GM13976 (cell line): ENCODE data around the gene SAC3D1.

Experiments used
- DNase-seq: peaks from one replicate; pipeline ENCODE4 v3.0.0; 2012; ENCODE audit warnings: low spot score
- in situ Hi-C: fragments of 300-500 bp; cut with MboI; formaldehyde crosslinking; loops from one replicate; pipeline ENCODE4 v1.12.0; 2022; ENCODE audit warnings: low sequenced_read_pairs, mixed read lengths, inconsistent platforms; ENCODE audit not compliant: unreplicated experiment
- TF ChIP-seq, protein P1 (sequence below): IDR thresholded peaks from 2 replicates; pipeline ENCODE4 v1.5.1; 2012; ENCODE audit warnings: borderline replicate concordance, mild to moderate bottlenecking; ENCODE audit not compliant: insufficient read depth; ENCODE audit errors: extremely low read depth, missing control alignments, control extremely low read depth

SAC3D1 gene

DNA sequence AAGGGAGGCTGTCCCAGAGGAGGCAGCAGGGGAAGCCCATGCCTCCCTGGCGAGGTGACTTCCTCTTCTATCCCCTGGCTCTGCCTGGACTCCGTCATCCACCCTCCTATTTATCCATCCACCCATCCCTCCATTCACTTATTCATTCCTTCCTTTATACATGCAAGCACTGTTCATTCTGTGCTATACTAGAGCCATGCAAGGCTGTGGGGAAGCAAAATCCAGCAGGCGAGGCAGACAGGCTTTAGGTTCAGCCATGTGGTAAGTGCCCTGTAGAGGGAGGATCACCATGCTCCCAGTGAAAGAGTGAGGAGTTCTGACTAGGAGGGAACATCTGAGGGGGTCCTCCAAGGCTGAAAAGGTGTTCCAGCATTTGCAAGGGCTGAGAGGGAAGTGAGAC is 18.5 kb downstream of the SAC3D1 start:
- DNase-seq: no peak
- TF ChIP-seq, protein P1, sequence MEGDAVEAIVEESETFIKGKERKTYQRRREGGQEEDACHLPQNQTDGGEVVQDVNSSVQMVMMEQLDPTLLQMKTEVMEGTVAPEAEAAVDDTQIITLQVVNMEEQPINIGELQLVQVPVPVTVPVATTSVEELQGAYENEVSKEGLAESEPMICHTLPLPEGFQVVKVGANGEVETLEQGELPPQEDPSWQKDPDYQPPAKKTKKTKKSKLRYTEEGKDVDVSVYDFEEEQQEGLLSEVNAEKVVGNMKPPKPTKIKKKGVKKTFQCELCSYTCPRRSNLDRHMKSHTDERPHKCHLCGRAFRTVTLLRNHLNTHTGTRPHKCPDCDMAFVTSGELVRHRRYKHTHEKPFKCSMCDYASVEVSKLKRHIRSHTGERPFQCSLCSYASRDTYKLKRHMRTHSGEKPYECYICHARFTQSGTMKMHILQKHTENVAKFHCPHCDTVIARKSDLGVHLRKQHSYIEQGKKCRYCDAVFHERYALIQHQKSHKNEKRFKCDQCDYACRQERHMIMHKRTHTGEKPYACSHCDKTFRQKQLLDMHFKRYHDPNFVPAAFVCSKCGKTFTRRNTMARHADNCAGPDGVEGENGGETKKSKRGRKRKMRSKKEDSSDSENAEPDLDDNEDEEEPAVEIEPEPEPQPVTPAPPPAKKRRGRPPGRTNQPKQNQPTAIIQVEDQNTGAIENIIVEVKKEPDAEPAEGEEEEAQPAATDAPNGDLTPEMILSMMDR: no peak
- in situ Hi-C loops: no loop called here

DNA sequence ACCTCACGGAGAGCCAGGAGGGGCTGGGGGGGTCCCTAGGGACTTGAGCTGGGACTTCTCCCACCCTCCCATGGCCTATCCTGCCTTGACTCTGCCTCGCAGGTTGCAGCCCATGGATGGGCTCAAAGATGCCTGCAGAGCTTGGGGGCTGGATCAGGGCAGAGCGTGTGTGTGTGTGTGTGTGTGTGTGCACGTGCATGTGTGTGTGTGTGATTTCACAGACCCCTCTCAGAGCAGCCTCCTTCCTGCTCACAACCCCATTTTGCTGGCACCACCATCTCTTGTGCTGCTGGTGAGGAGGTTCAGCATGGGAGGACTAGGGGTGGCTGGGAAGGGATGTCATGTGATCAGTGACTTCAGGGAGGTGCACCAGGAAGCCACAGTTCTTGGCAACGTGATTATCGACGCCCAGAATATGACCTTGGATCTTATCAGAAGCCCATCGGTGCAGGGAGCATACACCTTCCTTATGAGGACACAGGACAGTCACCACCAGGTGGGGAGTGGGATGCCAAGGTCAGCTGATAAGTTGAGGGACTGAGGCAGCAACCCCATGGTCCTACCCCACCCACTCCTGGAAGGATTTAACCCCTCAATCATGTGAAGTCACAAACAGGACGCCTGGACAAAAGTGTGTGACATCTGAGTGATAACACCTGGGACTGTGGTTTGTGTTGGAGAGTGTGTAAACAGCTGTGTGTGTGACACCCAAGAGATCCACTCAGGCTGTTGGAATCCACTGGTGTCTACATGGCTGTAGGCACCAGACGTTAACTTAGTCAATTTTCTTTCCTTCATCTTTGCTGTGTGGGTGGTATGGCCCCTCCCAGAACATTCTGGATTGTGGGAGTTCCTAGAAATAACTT is 19.2 kb downstream of the SAC3D1 start:
- in situ Hi-C loops: no loop called here
- TF ChIP-seq, protein P1: no peak

DNA sequence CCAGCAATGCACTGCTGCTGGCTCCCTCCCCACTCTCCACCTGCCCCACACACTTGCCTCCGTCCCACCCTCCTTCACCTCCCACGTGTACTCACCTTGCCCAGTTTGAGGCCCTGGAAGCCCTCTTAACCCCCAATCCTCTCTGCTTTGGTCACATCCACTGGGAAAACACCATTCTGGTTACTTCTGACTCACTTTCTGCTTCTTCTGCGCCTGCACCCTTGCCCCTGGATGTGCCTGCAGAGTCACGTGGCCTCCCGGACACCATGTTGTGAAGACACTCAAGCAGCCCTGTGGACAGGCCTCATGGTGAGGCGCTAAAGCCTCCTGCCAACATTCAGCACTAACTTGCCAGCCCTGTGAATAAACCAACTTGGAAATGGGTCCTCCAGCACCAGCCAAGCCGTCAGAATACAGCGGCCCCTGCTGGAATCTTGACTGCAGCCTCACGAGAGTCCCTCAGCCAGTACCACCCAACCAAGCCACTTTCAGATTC is 20.0 kb downstream of the SAC3D1 start:
- DNase-seq: no peak
- in situ Hi-C loops: no loop called here
- TF ChIP-seq, protein P1: no peak

More for the DNA sequence above, 19.2 kb downstream of the SAC3D1 start:
- DNase-seq: no peak

DNA sequence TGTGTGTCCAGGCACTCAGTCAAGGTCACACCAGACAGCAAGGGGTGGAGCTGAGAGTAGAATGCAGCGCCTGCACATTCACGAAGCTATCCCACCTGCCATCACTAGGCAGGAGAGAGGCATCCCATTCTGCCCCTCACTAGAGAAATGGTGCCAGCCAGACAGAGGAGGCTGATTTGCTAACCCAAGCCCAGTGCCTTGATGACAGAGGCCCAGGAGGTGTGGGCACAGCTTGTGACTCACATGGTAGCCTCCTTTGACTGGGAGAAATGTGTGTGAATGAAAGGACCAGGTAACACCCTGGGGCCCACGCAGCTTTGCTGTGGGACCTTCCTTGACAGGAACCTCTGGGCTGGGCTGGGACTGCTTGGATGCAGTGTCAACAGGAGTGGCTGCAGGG is 22.5 kb downstream of the SAC3D1 start:
- TF ChIP-seq, protein P1: no peak
- in situ Hi-C loops: no loop called here

DNA sequence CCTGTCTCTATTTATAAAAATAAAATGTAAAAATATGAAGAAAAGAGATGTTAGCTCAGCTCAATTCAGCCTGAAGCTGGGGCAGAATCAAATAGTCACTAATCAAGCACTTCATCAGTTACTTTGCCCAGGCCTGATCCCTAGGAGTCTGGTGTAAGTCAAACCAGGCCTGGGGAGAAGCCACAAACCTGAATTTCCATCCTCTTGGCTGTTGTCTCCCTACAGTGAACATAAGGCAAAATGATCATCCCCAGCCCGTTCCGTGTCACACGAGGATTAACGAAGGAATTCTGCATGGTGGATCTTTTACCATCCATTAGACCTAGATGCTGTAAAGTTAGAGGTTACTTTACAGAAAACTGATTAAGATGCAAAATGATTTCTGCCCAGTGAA is 23.8 kb downstream of the SAC3D1 start:
- TF ChIP-seq, protein P1: no peak
- in situ Hi-C loops: no loop called here
- no peak for DNase-seq

More for the DNA sequence above, 22.5 kb downstream of the SAC3D1 start:
- DNase-seq: no peak

DNA sequence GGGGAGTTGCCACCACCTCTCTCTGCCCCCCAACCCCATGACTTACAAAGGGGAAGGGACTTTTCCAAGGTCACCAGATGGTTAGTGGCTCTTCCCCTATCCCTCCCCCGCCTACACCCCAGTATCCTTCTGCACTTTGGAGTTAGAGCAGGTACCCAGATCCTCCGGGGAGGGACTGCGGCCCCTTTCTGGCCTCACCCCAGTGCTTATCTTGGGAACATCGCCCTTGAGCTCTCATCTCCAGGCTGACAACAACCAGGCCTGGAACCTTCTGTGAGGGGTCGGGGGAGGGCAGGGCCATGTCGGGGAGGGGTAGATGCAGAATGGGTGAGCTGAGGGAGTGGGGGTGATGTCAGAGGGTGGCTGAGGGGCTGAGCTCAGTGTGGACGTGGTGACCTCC is 24.8 kb downstream of the SAC3D1 start:
- TF ChIP-seq, protein P1: no peak
- no peak for DNase-seq
- in situ Hi-C loops: no loop called here

DNA sequence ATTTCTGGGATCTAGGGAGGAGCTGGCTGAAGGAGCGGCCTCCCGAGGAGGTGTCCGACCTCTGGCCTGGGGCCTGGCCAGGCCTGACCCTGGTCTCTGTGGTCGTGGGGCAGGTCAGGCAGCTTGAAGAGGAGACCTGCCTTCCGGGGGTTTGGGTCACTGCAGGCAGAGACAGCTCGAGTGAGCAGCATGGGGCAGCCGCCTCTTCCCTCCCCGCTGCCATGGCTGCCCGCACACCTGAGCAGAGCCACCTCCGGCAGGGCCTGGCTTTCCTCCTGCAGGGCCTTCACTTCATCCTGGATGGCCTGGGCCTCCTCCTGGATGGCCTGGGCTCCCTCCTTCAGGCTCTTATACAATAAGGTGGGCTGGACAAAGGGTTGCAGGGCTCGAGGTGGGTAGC is 25.3 kb downstream of the SAC3D1 start:
- TF ChIP-seq, protein P1: no peak
- no peak for DNase-seq
- in situ Hi-C loops: no loop called here
